Testis (tissue), 2 donors: ENCODE measurements around the gene TBCD.

Experiments
- POLR2A ChIP-seq: fragments of 450-650 bp; IDR thresholded peaks from one replicate; pipeline ENCODE4 v1.6.1; 2017; ENCODE audit warnings: antibody characterized with exemption, mild to moderate bottlenecking, moderate library complexity
- TF ChIP-seq, protein P1 (sequence below), 3 experiments: fragments of 450-650 bp in 2 of 3; fragments of 200-600 bp in 1 of 3; sonication (generic) in 1 of 3; IDR thresholded peaks; one replicate each; pipeline ENCODE4 v1.5.1; 2016 to 2019; ENCODE audit warnings: antibody characterized with exemption in 3 of 3, mild to moderate bottlenecking in 2 of 3, moderate library complexity in 1 of 3

DNA sequence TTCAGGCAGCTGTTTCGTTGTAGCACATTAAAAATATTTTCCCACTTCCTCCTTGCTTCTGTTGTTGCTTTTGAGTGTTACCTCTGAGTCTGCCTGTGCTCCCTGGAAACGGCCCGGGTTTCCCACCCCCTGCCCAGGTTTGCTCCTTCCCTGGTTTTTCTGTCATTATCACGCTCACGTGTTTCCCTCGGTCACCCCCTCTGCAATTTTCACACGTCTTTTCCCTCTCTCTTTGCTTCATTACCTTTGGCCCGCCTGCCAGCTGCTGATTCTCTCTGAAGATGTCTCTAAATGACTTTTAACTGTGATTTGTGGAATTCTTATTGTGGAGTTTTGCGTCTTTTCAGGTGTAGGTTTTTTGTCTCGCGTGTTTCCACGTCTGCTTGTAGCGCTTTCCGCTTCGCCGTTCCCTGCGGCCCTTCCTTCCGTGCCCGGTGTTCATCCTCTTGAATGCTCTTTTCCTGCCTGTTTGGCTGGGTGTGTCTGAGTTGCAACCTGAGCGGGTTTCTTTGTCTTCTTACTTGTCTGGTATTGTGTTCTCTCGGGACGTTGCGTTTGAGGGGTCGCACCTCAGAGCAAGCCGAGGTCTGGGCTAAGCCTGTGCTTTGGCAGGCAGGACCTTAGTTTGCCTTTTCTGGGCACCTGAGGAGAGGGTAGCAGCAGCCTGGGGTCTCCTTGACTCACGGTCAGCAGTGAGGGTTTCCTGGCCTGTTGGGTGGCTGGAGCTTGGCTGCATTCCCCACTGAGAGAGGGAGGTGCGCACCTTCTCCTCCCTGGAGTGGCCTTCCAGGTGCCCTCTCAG is 184.3 kb downstream of the TBCD start:
- TF ChIP-seq, protein P1, sequence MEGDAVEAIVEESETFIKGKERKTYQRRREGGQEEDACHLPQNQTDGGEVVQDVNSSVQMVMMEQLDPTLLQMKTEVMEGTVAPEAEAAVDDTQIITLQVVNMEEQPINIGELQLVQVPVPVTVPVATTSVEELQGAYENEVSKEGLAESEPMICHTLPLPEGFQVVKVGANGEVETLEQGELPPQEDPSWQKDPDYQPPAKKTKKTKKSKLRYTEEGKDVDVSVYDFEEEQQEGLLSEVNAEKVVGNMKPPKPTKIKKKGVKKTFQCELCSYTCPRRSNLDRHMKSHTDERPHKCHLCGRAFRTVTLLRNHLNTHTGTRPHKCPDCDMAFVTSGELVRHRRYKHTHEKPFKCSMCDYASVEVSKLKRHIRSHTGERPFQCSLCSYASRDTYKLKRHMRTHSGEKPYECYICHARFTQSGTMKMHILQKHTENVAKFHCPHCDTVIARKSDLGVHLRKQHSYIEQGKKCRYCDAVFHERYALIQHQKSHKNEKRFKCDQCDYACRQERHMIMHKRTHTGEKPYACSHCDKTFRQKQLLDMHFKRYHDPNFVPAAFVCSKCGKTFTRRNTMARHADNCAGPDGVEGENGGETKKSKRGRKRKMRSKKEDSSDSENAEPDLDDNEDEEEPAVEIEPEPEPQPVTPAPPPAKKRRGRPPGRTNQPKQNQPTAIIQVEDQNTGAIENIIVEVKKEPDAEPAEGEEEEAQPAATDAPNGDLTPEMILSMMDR (IDR thresholded peaks at IDR 0.05), result no peak
- no peak for TF ChIP-seq POLR2A
